Loucy (cell line): ENCODE data around the gene SPNS3.

Experiments used
- H2AFZ ChIP-seq: fragments of 200-600 bp; sonication (generic); 2 replicates; pipeline ENCODE4 v1.6.0; 2016; ENCODE audit warnings: antibody characterized with exemption, mild to moderate bottlenecking, low read length, moderate library complexity
- H3F3A ChIP-seq: fragments of 200-600 bp; 2 replicates; pipeline ENCODE4 v1.6.0; 2016; ENCODE audit warnings: antibody characterized with exemption, low read depth, mild to moderate bottlenecking
- H3K27me3 ChIP-seq: fragments of 200-600 bp; sonication (generic); 2 replicates; pipeline ENCODE4 v1.6.1; 2014; ENCODE audit warnings: low read length, mild to moderate bottlenecking; ENCODE audit not compliant: insufficient read depth, poor library complexity, severe bottlenecking
- H3K36me3 ChIP-seq: fragments of 200-600 bp; sonication (generic); 2 replicates; pipeline ENCODE4 v1.6.1; 2016; ENCODE audit warnings: low read length; ENCODE audit not compliant: insufficient read depth
- H3K4me1 ChIP-seq: fragments of 200-600 bp; sonication (generic); 2 replicates; pipeline ENCODE4 v1.5.1; 2014; ENCODE audit warnings: low read length, mild to moderate bottlenecking; ENCODE audit not compliant: insufficient read depth, poor library complexity, severe bottlenecking
- H3K4me2 ChIP-seq: fragments of 200-600 bp; sonication (generic); 2 replicates; pipeline ENCODE4 v1.6.0; 2014; ENCODE audit warnings: antibody characterized with exemption, low read length, low read depth, mild to moderate bottlenecking; ENCODE audit not compliant: poor library complexity, severe bottlenecking
- H3K4me3 ChIP-seq: fragments of 200-600 bp; sonication (generic); 2 replicates; pipeline ENCODE4 v1.5.1; 2014; ENCODE audit warnings: low read length, mild to moderate bottlenecking, mixed read lengths; ENCODE audit not compliant: poor library complexity, severe bottlenecking
- H3K79me2 ChIP-seq: fragments of 200-600 bp; sonication (generic); 2 replicates; pipeline ENCODE4 v1.6.1; 2014; ENCODE audit warnings: low read length; ENCODE audit not compliant: insufficient read depth
- H3K9ac ChIP-seq: fragments of 200-600 bp; sonication (generic); 2 replicates; pipeline ENCODE4 v1.6.0; 2014; ENCODE audit warnings: mild to moderate bottlenecking, low read depth, low read length, moderate library complexity; ENCODE audit not compliant: poor library complexity, severe bottlenecking
- H3K9me2 ChIP-seq: fragments of 200-600 bp; sonication (generic); replicated peaks from 2 replicates; pipeline ENCODE4 v1.6.1; 2016; ENCODE audit warnings: low read depth, low read length, mixed read lengths
- H3K9me3 ChIP-seq: fragments of 200-600 bp; sonication (generic); 2 replicates; pipeline ENCODE4 v1.6.1; 2014; ENCODE audit warnings: mild to moderate bottlenecking, antibody characterized with exemption, low read length, low read depth; ENCODE audit not compliant: insufficient read depth
- H4K20me1 ChIP-seq: fragments of 200-600 bp; sonication (generic); 2 replicates; pipeline ENCODE4 v1.6.0; 2014; ENCODE audit warnings: antibody characterized with exemption, low read length, mild to moderate bottlenecking; ENCODE audit not compliant: insufficient read depth, poor library complexity, severe bottlenecking
- CTCF ChIP-seq: fragments of 200-600 bp; sonication (generic); conservative IDR thresholded peaks from 2 replicates; pipeline ENCODE4 v1.5.1; 2014; ENCODE audit warnings: mild to moderate bottlenecking, antibody characterized with exemption, low read length
- EZH2phosphoT487 ChIP-seq: fragments of 200-600 bp; IDR thresholded peaks from 2 replicates; pipeline ENCODE4 v1.6.1; 2018; ENCODE audit warnings: antibody characterized with exemption, mild to moderate bottlenecking, moderate library complexity, borderline replicate concordance

SPNS3 gene

GRCh38 chr17:4463818-4464476, 30.2 kb downstream of the SPNS3 start:
- Histone ChIP-seq H3K4me2 (no peak overlapping the region), H3K9me2 (no peaks in the 10 kb centered on the region), H3F3A (no peaks in the 10 kb centered on the region), H3K79me2 (no peaks in the 10 kb centered on the region), H3K36me3 (peaks cover 56% of the 10 kb centered on the region), H2AFZ (no peak overlapping the region), H3K27me3 (no peaks in the 10 kb centered on the region), H3K9me3 (no peaks in the 10 kb centered on the region), H3K4me3 (no peak overlapping the region), H3K4me1 (no peaks in the 10 kb centered on the region), H4K20me1 (no peaks in the 10 kb centered on the region), H3K9ac (no peak overlapping the region)
- TF ChIP-seq CTCF (no peak), EZH2phosphoT487 (no peak)

- Histone ChIP-seq H3K4me3 (no peak overlapping the region), H2AFZ (no peak overlapping the region), H3K4me1 (no peaks in the 10 kb centered on the region), H3F3A (no peaks in the 10 kb centered on the region), H3K4me2 (no peak overlapping the region), H3K79me2 (no peaks in the 10 kb centered on the region), H3K36me3 (peaks cover 54% of the 10 kb centered on the region; the same call in 1 of the 2 replicates), H4K20me1 (peaks cover 5% of the 10 kb centered on the region), H3K9me2 (no peaks in the 10 kb centered on the region), H3K27me3 (no peaks in the 10 kb centered on the region), H3K9ac (no peak overlapping the region), H3K9me3 (no peaks in the 10 kb centered on the region)
- TF ChIP-seq CTCF: no peak
- no peak for TF ChIP-seq EZH2phosphoT487
Measured at GRCh38 chr17:4465786-4466185, 32.0 kb downstream of the SPNS3 start.

GRCh38 chr17:4467287-4467686, 33.5 kb downstream of the SPNS3 start:
- H3K4me3 ChIP-seq: no peak overlapping the region
- peaks cover 46% of the 10 kb centered on the region; the same call in 1 of the 2 replicates for H3K36me3 ChIP-seq
- no peaks in the 10 kb centered on the region for H3K9me3 ChIP-seq
- no peaks in the 10 kb centered on the region for H3K27me3 ChIP-seq
- no peak overlapping the region for H3K9ac ChIP-seq
- peaks cover 5% of the 10 kb centered on the region for H4K20me1 ChIP-seq
- no peaks in the 10 kb centered on the region for H3F3A ChIP-seq
- H3K4me2 ChIP-seq: no peak overlapping the region
- no peaks in the 10 kb centered on the region for H3K4me1 ChIP-seq
- H3K9me2 ChIP-seq: no peaks in the 10 kb centered on the region
- no peaks in the 10 kb centered on the region for H3K79me2 ChIP-seq
- no peak overlapping the region for H2AFZ ChIP-seq
- TF ChIP-seq CTCF: no peak
- TF ChIP-seq EZH2phosphoT487: no peak
